8988T (cell line): ENCODE results near the gene PCDHB15.
"Not testable (repeated sequence)": the region's sequence is repeated elsewhere in the genome, so short reads cannot be mapped to it uniquely, and the experiment has no call there.

Experiments
- DNase-seq: peaks from one replicate; pipeline ENCODE4 v3.0.0; 2011

The PCDHB15 gene

GRCh38 chr5:141245250-141245717 lies at the start of gene PCDHB15:
PCDHB15 (plus strand) TSS chr5:141245395; CDS start chr5:141245579, 184 bp downstream.
- DNase-seq = no peak

GRCh38 chr5:141196363-141196762 lies 48.8 kb upstream of the PCDHB15 start:
- DNase-seq = no peak

- DNase-seq = no peak
These were observed 45.6 kb upstream of the PCDHB15 start, which contains the start of gene PCDHB11 for GRCh38 chr5:141199359-141200235. PCDHB11 (plus strand) TSS chr5:141199627; CDS start chr5:141199775, 148 bp downstream.

GRCh38 chr5:141201126-141201525 lies 44.1 kb upstream of the PCDHB15 start:
- DNase-seq = not testable (repeated sequence)

- DNase-seq = not testable (repeated sequence)
These were observed 43.5 kb upstream of the PCDHB15 start for GRCh38 chr5:141201646-141202045.

- DNase-seq = peak; percentile 47
These were observed 36.7 kb upstream of the PCDHB15 start, which contains the start of gene PCDHB12 for GRCh38 chr5:141208478-141208877. PCDHB12 (plus strand) TSS chr5:141208719; CDS start chr5:141208908, 189 bp downstream.

GRCh38 chr5:141210281-141210680 lies 34.9 kb upstream of the PCDHB15 start:
- DNase-seq = not testable (repeated sequence)

GRCh38 chr5:141210849-141211248 lies 34.3 kb upstream of the PCDHB15 start:
- DNase-seq = not testable (repeated sequence)

- not testable (repeated sequence) for DNase-seq
These were observed 31.4 kb upstream of the PCDHB15 start, which contains the start of gene PCDHB13 for GRCh38 chr5:141213656-141214339. PCDHB13 (plus strand) TSS chr5:141213919; CDS start chr5:141214124, 205 bp downstream.

GRCh38 chr5:141214583-141214982 lies 30.6 kb upstream of the PCDHB15 start:
- not testable (repeated sequence) for DNase-seq

- not testable (repeated sequence) for DNase-seq
These were observed 29.7 kb upstream of the PCDHB15 start for GRCh38 chr5:141215504-141215903.

- not testable (repeated sequence) for DNase-seq
These were observed 29.2 kb upstream of the PCDHB15 start for GRCh38 chr5:141216035-141216434.

GRCh38 chr5:141223112-141223783 lies 21.9 kb upstream of the PCDHB15 start, which contains the start of gene PCDHB14:
PCDHB14 (plus strand) TSS chr5:141223343; CDS start chr5:141223506, 163 bp downstream.
- peak; percentile 48 for DNase-seq

GRCh38 chr5:141224844-141225243 lies 20.4 kb upstream of the PCDHB15 start:
- DNase-seq = not testable (repeated sequence)

GRCh38 chr5:141225421-141225820 lies 19.8 kb upstream of the PCDHB15 start:
- not testable (repeated sequence) for DNase-seq

- no peak for DNase-seq
These were observed 11.0 kb upstream of the PCDHB15 start for GRCh38 chr5:141234109-141234667.

- DNase-seq = not testable (repeated sequence)
These were observed 9.3 kb upstream of the PCDHB15 start for GRCh38 chr5:141235922-141236321.

GRCh38 chr5:141236516-141237313 lies 8.5 kb upstream of the PCDHB15 start:
- DNase-seq = no peak

- no peak for DNase-seq
These were observed 3.7 kb upstream of the PCDHB15 start for GRCh38 chr5:141241496-141241895.

- DNase-seq = not testable (repeated sequence)
These were observed 1.8 kb downstream of the PCDHB15 start for GRCh38 chr5:141246971-141247370.

GRCh38 chr5:141247434-141247833 lies 2.2 kb downstream of the PCDHB15 start:
- not testable (repeated sequence) for DNase-seq
